Right lobe of liver (tissue), 4 donors: ENCODE data around the gene TIMP3.

ENCODE experiments used
- POLR2A ChIP-seq: fragments of 450-650 bp; IDR thresholded peaks from one replicate; pipeline ENCODE4 v1.6.1; 2017; ENCODE audit warnings: antibody characterized with exemption, mild to moderate bottlenecking
- TF ChIP-seq, protein P1 (sequence below), 4 donors: fragments of 200-600 bp in 3 of 4; fragments of 450-650 bp in 1 of 4; IDR thresholded peaks; one replicate each; pipeline versions ENCODE4 v1.5.1 to v1.8.0; 2016 to 2022; ENCODE audit warnings: antibody characterized with exemption in 4 of 4, mild to moderate bottlenecking in 2 of 4
- donor health status: DM: no; HTN: no; CAD: no.
- donor health status: DM: no; HTN: no; CAD: no.
- donor health status: DM: no; HTN: yes; CAD: no.

DNA sequence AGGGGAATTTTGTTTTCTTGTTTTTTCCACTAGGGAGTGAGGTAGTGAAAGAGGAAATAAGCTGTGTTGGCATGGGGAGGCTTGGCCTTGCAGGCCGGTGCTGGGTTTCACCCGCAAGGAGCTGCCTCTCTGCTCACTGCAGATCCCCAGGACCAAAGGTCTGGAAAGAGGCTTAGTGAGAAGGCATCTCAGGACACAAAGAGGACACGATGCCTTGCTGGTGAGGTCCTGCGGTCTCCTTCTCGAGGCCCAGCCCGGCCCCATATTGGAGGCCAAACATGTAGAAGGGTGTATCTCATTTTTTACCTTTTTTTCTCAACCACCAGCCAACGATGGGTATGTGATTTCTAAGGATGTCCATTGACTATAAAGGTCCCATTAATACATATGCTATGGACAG, 17.6 kb downstream of the TIMP3 start:
- TF ChIP-seq, protein P1, sequence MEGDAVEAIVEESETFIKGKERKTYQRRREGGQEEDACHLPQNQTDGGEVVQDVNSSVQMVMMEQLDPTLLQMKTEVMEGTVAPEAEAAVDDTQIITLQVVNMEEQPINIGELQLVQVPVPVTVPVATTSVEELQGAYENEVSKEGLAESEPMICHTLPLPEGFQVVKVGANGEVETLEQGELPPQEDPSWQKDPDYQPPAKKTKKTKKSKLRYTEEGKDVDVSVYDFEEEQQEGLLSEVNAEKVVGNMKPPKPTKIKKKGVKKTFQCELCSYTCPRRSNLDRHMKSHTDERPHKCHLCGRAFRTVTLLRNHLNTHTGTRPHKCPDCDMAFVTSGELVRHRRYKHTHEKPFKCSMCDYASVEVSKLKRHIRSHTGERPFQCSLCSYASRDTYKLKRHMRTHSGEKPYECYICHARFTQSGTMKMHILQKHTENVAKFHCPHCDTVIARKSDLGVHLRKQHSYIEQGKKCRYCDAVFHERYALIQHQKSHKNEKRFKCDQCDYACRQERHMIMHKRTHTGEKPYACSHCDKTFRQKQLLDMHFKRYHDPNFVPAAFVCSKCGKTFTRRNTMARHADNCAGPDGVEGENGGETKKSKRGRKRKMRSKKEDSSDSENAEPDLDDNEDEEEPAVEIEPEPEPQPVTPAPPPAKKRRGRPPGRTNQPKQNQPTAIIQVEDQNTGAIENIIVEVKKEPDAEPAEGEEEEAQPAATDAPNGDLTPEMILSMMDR (IDR thresholded peaks at IDR 0.05), result no peak
- no peak for TF ChIP-seq POLR2A
